Measurements from ENCODE around the gene RNF38. TPM values are rescaled to one million over a fixed set of nuclear protein-coding genes. Genes with fewer than 3 reads are reported as not detected.

The RNF38 gene
- total RNA-seq, 2 experiments from 2014 or later: 39.5 to 40.0 TPM

DNA sequence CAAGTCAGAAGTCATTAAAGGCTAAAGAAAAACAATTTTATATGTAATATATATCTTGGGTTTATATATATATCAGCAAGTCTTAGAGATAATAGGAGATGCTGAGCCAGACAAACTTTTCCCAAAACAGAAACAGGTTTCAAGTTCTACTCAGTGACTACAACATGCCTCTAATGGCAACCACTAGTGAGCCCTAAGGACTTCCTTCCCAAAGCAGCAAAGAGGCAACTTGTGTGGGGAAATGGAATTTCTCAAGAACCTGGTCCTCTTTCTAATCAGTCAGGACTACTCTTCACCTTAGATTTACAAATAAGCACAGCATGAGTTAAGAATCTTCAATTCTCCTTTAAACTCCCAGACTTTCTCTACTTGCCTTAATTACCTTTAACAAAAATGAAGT is 17.6 kb downstream of the RNF38 start:
- no peak for DNase-seq
- peaks cover 33% of the 10 kb centered on the region for H3K36me3 Mint-ChIP-seq (ENCODE audit: low read depth)
- H3K27ac Mint-ChIP-seq: no peak overlapping the region
- H3K27me3 Mint-ChIP-seq (ENCODE audit: low read depth): no peaks in the 10 kb centered on the region
- H3K4me3 Mint-ChIP-seq: no peak overlapping the region
- ChIA-PET CTCF (interaction anchor here (0.7 kb wide), 1 partner anchor 11 kb away, joined by 3 read pairs; no protein-coding TSS in a partner anchor), POLR2A (no interaction called here)
- H3K4me1 Mint-ChIP-seq (ENCODE audit: low read depth): peaks cover 39% of the 10 kb centered on the region
- no peak for ATAC-seq
- no peaks in the 10 kb centered on the region for H3K9me3 Mint-ChIP-seq (ENCODE audit: insufficient read depth)

DNA sequence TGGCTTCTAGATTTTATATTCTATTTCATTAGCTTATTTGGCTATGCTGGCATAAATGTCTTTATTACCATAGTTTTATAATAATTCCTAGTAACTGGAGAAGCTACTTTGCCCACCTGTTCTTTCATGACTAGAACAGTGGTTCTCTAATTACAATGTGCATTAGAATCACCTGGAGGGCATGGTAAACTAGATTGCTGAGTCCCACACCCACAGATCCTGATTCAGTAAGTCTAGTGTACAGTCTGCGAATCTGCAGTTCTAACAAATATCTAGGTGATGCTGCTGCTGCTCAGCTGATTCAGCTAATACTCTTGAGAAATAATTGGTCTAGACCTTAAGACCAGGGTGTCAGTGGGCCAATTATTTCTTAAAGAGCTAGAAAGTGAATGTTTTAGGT is 35.5 kb downstream of the RNF38 start:
- Mint-ChIP-seq H3K9me3 (ENCODE audit: insufficient read depth) (no peaks in the 10 kb centered on the region), H3K27ac (no peak overlapping the region), H3K27me3 (ENCODE audit: low read depth) (no peaks in the 10 kb centered on the region), H3K4me1 (ENCODE audit: low read depth) (no peaks in the 10 kb centered on the region), H3K4me3 (no peak overlapping the region), H3K36me3 (ENCODE audit: low read depth) (peaks cover 25% of the 10 kb centered on the region)
- DNase-seq (no peak), ATAC-seq (no peak)
- ChIA-PET POLR2A (no interaction called here), CTCF (interaction anchor here (1.3 kb wide), 1 partner anchor 36 kb away, joined by 6 read pairs; no protein-coding TSS in a partner anchor)

DNA sequence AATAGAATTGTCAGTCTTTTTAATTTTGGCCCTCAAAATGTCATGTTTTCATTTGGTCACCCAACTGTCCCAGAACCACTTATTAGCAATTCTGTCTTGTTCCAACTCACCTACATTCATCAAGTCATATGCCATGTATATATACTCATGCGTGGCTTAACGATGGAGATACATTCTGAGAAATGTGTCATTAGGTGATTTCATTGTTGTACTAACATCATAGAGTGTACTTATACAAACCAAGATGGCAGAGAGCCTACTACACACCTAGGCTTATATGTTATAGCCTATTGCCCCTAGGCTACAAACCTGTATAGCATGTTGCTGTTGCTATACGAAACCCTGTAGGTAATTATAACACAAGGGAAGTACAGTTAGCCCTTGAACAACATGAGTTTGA is 36.6 kb downstream of the RNF38 start:
- no peak overlapping the region for H3K27ac Mint-ChIP-seq
- H3K36me3 Mint-ChIP-seq (ENCODE audit: low read depth): peaks cover 18% of the 10 kb centered on the region
- ATAC-seq (no peak), DNase-seq (no peak)
- no peak overlapping the region for H3K4me3 Mint-ChIP-seq
- ChIA-PET POLR2A (no interaction called here), CTCF (no interaction called here)
- H3K9me3 Mint-ChIP-seq (ENCODE audit: insufficient read depth): no peaks in the 10 kb centered on the region
- H3K4me1 Mint-ChIP-seq (ENCODE audit: low read depth): no peaks in the 10 kb centered on the region
- no peaks in the 10 kb centered on the region for H3K27me3 Mint-ChIP-seq (ENCODE audit: low read depth)

DNA sequence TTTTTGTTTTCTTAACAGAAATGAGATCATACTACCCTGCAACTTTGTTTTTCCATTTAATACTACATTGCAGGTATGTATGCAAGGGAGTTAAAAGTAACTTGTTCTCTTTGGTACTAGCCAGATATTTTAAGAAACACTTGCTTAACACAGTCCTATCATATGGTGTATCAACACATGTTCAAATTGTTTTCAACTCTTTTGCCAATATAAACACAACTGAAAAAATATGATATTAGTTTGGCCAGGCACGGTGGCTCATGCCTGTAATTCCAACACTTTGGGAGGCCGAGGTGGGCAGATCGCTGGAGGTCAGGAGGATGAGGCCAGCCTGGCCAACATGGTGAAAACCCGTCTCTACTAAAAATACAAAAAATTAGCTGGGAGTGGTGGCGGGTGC is 41.6 kb downstream of the RNF38 start:
- no peaks in the 10 kb centered on the region for H3K9me3 Mint-ChIP-seq (ENCODE audit: insufficient read depth)
- H3K4me3 Mint-ChIP-seq: no peak overlapping the region
- ATAC-seq: no peak
- H3K27ac Mint-ChIP-seq: no peak overlapping the region
- DNase-seq: no peak
- ChIA-PET CTCF (no interaction called here), POLR2A (no interaction called here)
- H3K27me3 Mint-ChIP-seq (ENCODE audit: low read depth): no peaks in the 10 kb centered on the region
- peaks cover 7% of the 10 kb centered on the region for H3K4me1 Mint-ChIP-seq (ENCODE audit: low read depth)
- peaks cover 31% of the 10 kb centered on the region for H3K36me3 Mint-ChIP-seq (ENCODE audit: low read depth)

DNA sequence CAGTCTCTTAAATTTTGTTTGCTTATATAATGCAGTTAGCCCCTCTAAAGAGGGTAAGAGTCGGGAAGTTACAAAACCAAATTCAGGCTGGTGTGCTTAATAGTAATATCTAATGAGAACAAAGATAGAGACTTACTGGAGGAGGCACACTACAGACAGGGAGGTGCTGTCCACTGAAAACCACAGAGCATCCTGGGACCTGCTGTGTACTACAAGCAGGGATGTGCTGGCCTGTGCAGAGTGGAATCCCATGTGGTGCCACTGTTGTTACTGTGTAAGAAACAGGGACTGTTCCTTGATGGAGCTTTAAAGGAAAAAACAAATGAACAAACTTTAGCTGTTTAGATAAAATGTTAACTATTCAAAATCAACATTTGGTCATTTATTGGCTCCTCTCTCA is 42.4 kb downstream of the RNF38 start:
- POLR2A ChIA-PET: no interaction called here
- peaks cover 7% of the 10 kb centered on the region for H3K4me1 Mint-ChIP-seq (ENCODE audit: low read depth)
- CTCF ChIA-PET: interaction anchor here (0.9 kb wide), 1 partner anchor 49 kb away, joined by 3 read pairs; no protein-coding TSS in a partner anchor
- H3K36me3 Mint-ChIP-seq (ENCODE audit: low read depth): peaks cover 31% of the 10 kb centered on the region
- no peaks in the 10 kb centered on the region for H3K9me3 Mint-ChIP-seq (ENCODE audit: insufficient read depth)
- ATAC-seq (peak; percentile 36), DNase-seq (no peak)
- H3K27ac Mint-ChIP-seq: peak overlapping the region; percentile 5
- H3K4me3 Mint-ChIP-seq: no peak overlapping the region
- H3K27me3 Mint-ChIP-seq (ENCODE audit: low read depth): no peaks in the 10 kb centered on the region

DNA sequence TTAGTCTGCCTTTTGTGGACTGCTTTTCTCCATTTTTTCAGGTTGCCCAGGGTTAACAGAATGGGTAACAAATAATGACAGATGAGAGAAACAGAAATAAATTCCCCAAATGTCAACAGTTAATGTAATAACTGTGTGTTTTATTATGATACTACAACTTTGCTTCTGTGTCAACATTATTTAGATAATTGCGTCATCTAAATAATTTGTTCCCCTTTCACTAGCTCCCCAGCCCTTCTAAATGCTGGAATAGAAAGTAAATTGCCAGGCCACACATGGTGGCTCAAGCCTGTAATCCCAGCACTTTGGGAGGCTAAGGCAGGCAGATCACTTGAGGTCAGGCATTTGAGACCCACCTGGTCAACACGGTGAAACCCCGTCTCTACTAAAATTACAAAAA is 53.5 kb downstream of the RNF38 start:
- Mint-ChIP-seq H3K27me3 (ENCODE audit: low read depth) (no peaks in the 10 kb centered on the region), H3K36me3 (ENCODE audit: low read depth) (peaks cover 69% of the 10 kb centered on the region), H3K4me3 (no peak overlapping the region), H3K27ac (no peak overlapping the region), H3K9me3 (ENCODE audit: insufficient read depth) (no peaks in the 10 kb centered on the region), H3K4me1 (ENCODE audit: low read depth) (peaks cover 16% of the 10 kb centered on the region)
- CTCF ChIA-PET: no interaction called here
- no peak for ATAC-seq
- POLR2A ChIA-PET: no interaction called here
- no peak for DNase-seq

DNA sequence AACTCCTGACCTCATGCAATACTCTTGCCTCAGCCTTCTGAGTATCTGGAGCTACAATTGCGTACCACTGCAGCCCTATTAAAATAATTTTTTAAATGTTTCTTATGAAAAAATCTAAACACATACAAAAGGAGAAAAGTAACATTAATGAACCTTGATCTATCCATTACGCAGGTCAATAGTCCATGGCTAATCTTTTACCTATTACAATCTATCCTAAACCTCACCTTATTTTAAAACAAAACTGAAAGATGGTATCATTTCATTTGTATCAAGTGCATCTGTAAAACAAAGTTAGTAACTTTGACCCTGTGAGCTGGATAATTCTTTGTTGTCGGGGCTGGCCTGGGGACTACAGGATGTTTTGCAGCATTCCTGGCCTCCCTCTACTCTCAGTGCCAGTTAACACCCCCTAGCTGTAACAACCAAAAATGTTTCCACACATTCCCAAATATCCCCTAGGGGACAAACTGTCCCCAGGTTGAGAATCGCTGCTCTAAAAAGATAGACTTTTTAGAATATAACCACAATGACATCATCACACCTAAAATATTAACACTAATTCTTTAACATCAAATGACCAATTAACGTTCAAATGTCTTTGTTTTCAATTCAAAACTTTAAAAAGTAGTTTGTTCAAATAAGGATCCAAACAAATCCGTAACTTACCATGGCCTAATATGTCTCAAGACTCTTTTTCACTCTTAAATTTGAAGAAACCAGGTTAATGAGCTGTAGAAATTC is 54.8 kb downstream of the RNF38 start:
- H3K4me1 Mint-ChIP-seq (ENCODE audit: low read depth): peaks cover 14% of the 10 kb centered on the region
- POLR2A ChIA-PET: no interaction called here
- H3K4me3 Mint-ChIP-seq: no peak overlapping the region
- H3K27ac Mint-ChIP-seq: no peak overlapping the region
- H3K9me3 Mint-ChIP-seq (ENCODE audit: insufficient read depth): no peaks in the 10 kb centered on the region
- ATAC-seq (no peak), DNase-seq (no peak)
- peaks cover 67% of the 10 kb centered on the region for H3K36me3 Mint-ChIP-seq (ENCODE audit: low read depth)
- CTCF ChIA-PET: no interaction called here
- no peaks in the 10 kb centered on the region for H3K27me3 Mint-ChIP-seq (ENCODE audit: low read depth)

DNA sequence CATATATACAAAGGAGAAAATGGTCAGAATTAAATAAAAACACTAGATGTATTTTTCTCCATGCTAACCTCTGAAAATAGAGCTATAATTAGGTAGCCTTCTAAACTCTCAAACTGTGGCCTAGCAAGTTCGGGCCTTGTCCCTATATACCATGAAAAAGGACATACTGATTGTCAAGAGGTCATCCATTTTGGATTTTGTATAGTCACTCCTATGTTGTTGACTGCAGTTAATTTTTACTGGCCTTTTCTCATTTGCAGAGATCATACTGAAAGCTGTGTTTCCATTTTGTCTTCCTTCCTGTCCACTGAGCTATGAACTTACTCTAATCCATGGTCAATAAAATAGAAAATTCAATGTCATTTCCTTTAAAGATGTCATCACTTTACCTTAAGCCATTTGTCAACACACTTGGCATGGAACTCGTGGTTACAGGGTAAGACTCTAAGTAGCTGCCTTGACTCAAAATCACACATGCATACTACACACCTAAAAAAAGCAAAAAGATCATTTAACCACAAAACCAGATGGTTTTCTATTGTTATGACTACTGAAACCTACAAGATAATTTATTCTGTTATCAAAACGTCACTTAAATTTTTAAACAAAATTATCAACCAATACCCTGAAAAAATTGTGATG is 58.0 kb downstream of the RNF38 start:
- no peaks in the 10 kb centered on the region for H3K9me3 Mint-ChIP-seq (ENCODE audit: insufficient read depth)
- H3K4me3 Mint-ChIP-seq: no peak overlapping the region
- H3K4me1 Mint-ChIP-seq (ENCODE audit: low read depth): peaks cover 14% of the 10 kb centered on the region
- H3K27me3 Mint-ChIP-seq (ENCODE audit: low read depth): no peaks in the 10 kb centered on the region
- ATAC-seq (peak; percentile 71), DNase-seq (peak; percentile 26)
- ChIA-PET CTCF (interaction anchor here (1.0 to 2.6 kb wide), 4 partner anchors 11 to 387 kb away, joined by 3 to 16 read pairs (median 3); no protein-coding TSS in a partner anchor), POLR2A (interaction anchor here (0.9 to 1.2 kb wide), 2 partner anchors 58 to 218 kb away, joined by 3 read pairs; partner anchors contain the start of gene RNF38)
- H3K36me3 Mint-ChIP-seq (ENCODE audit: low read depth): peaks cover 70% of the 10 kb centered on the region
- H3K27ac Mint-ChIP-seq: peak overlapping the region; percentile 70

DNA sequence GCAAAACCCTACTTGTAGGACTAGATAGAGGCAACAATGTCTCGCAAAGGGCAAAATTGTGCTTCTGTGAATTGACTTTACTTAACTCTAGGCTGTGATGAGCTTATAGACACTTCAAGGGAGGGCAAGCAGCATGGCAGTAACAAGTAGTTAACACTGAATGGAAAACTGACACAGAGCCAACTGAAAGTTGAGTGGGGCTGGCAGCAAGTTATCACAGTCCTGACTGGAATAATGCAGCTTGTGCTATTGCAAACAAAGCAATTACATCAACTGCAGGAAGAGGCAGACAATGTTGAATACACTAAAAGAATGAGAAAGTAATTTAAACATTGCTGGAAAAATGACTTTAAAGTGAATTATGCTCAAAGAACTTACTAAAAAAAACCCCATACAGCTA is 62.2 kb downstream of the RNF38 start:
- Mint-ChIP-seq H3K4me1 (ENCODE audit: low read depth) (peaks cover 10% of the 10 kb centered on the region), H3K27me3 (ENCODE audit: low read depth) (no peaks in the 10 kb centered on the region), H3K27ac (no peak overlapping the region), H3K36me3 (ENCODE audit: low read depth) (peaks cover 50% of the 10 kb centered on the region), H3K9me3 (ENCODE audit: insufficient read depth) (no peaks in the 10 kb centered on the region), H3K4me3 (no peak overlapping the region)
- no peak for ATAC-seq
- POLR2A ChIA-PET: interaction anchor here (0.7 kb wide), 1 partner anchor 9 kb away, joined by 3 read pairs; no protein-coding TSS in a partner anchor
- no peak for DNase-seq
- CTCF ChIA-PET: interaction anchor here (1.0 to 5.0 kb wide), 2 partner anchors 9 to 148 kb away, joined by 3 to 40 read pairs; no protein-coding TSS in a partner anchor

DNA sequence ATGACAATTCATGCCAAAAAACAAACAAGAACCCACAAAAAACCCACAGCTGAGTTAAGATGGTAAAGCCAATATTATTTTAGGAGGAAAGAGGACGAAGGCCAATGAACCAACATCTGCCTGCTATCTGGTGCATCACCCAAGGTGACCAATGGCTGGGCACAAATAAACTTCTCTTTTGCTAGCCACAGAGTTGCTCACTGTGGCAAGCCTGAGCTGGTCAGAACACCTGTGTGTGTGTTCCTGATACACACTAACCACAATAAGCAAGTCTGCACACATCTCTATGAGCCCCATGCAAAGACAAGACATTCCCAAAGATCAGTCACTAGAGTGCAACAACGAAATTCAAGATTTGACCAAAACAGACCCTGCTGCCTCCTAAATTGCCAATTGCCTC is 63.1 kb downstream of the RNF38 start:
- H3K27ac Mint-ChIP-seq: no peak overlapping the region
- no peak overlapping the region for H3K4me3 Mint-ChIP-seq
- H3K36me3 Mint-ChIP-seq (ENCODE audit: low read depth): peaks cover 44% of the 10 kb centered on the region
- DNase-seq: no peak
- ATAC-seq: no peak
- ChIA-PET CTCF (interaction anchor here (1.0 to 5.0 kb wide), 3 partner anchors 8 to 234 kb away, joined by 3 to 40 read pairs (median 3); no protein-coding TSS in a partner anchor), POLR2A (no interaction called here)
- peaks cover 3% of the 10 kb centered on the region for H3K4me1 Mint-ChIP-seq (ENCODE audit: low read depth)
- H3K27me3 Mint-ChIP-seq (ENCODE audit: low read depth): no peaks in the 10 kb centered on the region
- no peaks in the 10 kb centered on the region for H3K9me3 Mint-ChIP-seq (ENCODE audit: insufficient read depth)

DNA sequence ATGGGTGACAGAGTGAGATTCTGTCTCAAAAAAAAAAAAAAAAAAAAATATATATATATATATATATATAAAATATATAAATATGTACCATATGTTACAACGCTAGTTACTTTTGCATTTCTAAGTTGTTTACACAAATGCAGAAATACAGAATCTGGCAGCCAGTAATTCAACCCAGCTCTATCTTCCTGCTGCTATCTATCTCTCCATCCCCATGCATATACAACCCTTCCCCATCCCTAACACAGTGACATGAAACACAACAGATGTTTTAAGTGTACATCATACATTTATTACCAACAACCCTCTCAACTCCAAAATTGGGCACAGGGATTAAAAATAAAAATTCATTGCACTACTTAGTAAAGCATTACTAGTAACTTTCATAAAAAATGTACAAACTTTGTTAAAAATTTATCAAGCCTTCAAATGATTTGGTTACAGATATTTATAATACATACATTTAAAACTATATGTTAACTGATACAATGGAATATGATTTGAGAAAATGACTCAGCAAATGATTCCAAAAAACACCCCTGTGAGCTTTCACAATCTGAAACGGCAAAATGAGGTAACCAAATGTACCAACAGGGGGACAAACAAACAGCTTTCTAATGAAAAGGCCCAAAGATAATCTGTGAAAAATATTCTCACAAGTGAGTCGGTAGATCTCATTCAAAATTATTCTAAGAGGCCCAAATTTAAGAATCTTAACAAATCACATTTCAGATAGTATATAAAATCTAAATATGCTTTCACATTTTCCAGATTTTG is 63.8 kb downstream of the RNF38 start:
- H3K4me1 Mint-ChIP-seq (ENCODE audit: low read depth): no peaks in the 10 kb centered on the region
- H3K27me3 Mint-ChIP-seq (ENCODE audit: low read depth): no peaks in the 10 kb centered on the region
- ChIA-PET CTCF (interaction anchor here (1.0 to 5.0 kb wide), 3 partner anchors 7 to 233 kb away, joined by 3 to 40 read pairs (median 3); no protein-coding TSS in a partner anchor), POLR2A (no interaction called here)
- DNase-seq (no peak), ATAC-seq (no peak)
- H3K27ac Mint-ChIP-seq: no peak overlapping the region
- peaks cover 41% of the 10 kb centered on the region for H3K36me3 Mint-ChIP-seq (ENCODE audit: low read depth)
- H3K4me3 Mint-ChIP-seq: no peak overlapping the region
- no peaks in the 10 kb centered on the region for H3K9me3 Mint-ChIP-seq (ENCODE audit: insufficient read depth)

All from activated CD8-positive, alpha-beta T cell treated with anti-CD3 and anti-CD28 coated beads, Interleukin-2, amount 10 ng/mL, durations not matched to agents 7 days and 5 days (primary cell).